A549 (cell line): ENCODE measurements around the gene YPEL1. TPM values are rescaled to one million over a fixed set of nuclear protein-coding genes. Genes with fewer than 3 reads are reported as not detected.

Source experiments
- ATAC-seq, 2 experiments: fragments of 200-7000 bp in 1 of 2; fragments of >200 bp in 1 of 2; cut with Nextera tagmentation in 1 of 2; cut with Tn5 transposase in 1 of 2; 3 replicates each; pipeline versions ENCODE4 v1.8.0 to v1.9.1; 2018 to 2020; ENCODE audit warnings: mild to moderate bottlenecking in 1 of 2, moderate library complexity in 1 of 2
- CTCF ChIA-PET: fragments of 300-600 bp; sonication (Branson Sonifier 250); formaldehyde crosslinking; extraction: SDS; loops from one replicate; lab custom pipeline; 2021; ENCODE audit warnings: antibody characterized with exemption, inconsistent platforms; lab: Yijun Ruan, JAX
- POLR2A ChIA-PET: fragments of 350-600 bp; formaldehyde crosslinking; extraction: SDS; loops from one replicate; lab custom pipeline; 2021; ENCODE audit warnings: antibody characterized with exemption, inconsistent platforms; lab: Yijun Ruan, JAX
- DNase-seq, 2 experiments: peaks; one replicate each; pipeline versions ENCODE4 v3.0.0 to v3.0.0-alpha.2; 2011 to 2016; ENCODE audit warnings: low read depth in 1 of 2, low spot score in 1 of 2
- FAIRE-seq: peaks from 2 replicates; lab custom pipeline; 2011; peaks lifted over from hg19 to GRCh38; lab: Jason Lieb, UNC
- H3K27ac ChIP-seq, 2 experiments: fragments of >200 bp; sonication (Bioruptor Twin); formaldehyde crosslinking; 3 replicates each; pipeline ENCODE4 v1.5.1; 2016 to 2017
- H3K4me1 ChIP-seq: fragments of >200 bp; sonication (Bioruptor Twin); formaldehyde crosslinking; 3 replicates; pipeline ENCODE4 v1.6.1; 2016
- H3K4me2 ChIP-seq: fragments of >200 bp; sonication (Bioruptor Twin); formaldehyde crosslinking; 3 replicates; pipeline ENCODE4 v1.6.1; 2016
- H3K4me3 ChIP-seq: fragments of >200 bp; sonication (Bioruptor Twin); formaldehyde crosslinking; 3 replicates; pipeline ENCODE4 v1.5.1; 2016
- H3K9me3 ChIP-seq: fragments of >200 bp; sonication (Bioruptor Twin); formaldehyde crosslinking; 3 replicates; pipeline ENCODE4 v1.6.1; 2016
- ATOH8 ChIP-seq: fragments of 250-450 bp; sonication (Bioruptor Pico); IDR thresholded peaks from 2 replicates; pipeline ENCODE4 v1.5.0; 2020; ENCODE audit warnings: low read depth, mild to moderate bottlenecking, moderate library complexity
- BCL3 ChIP-seq: fragments of >200 bp; sonication (Bioruptor Twin); formaldehyde crosslinking; IDR thresholded peaks from 3 replicates; pipeline ENCODE4 v1.6.1; 2016
- CBX2 ChIP-seq: fragments of 200-600 bp; sonication (generic); IDR thresholded peaks from 2 replicates; pipeline ENCODE4 v1.6.1; 2016; ENCODE audit warnings: low read depth, mild to moderate bottlenecking, borderline replicate concordance
- CEBPB ChIP-seq, 2 experiments: fragments of >200 bp in 1 of 2; sonication (Bioruptor Twin) in 1 of 2; formaldehyde crosslinking in 1 of 2; IDR thresholded peaks; 2 replicates each; pipeline ENCODE4 v1.6.1; 2012 to 2016
- CHD2 ChIP-seq: fragments of 150-350 bp; IDR thresholded peaks from 2 replicates; pipeline ENCODE4 v1.6.1; 2014; ENCODE audit warnings: low read length; ENCODE audit not compliant: partially characterized antibody
- E2F6 ChIP-seq: IDR thresholded peaks from 2 replicates; pipeline ENCODE4 v1.6.1; 2012; ENCODE audit warnings: low read depth, borderline replicate concordance
- EHF ChIP-seq: fragments of 250-450 bp; sonication (Bioruptor Pico); IDR thresholded peaks from 2 replicates; pipeline ENCODE4 v1.5.0; 2020; ENCODE audit warnings: mild to moderate bottlenecking
- EP300 ChIP-seq, 2 experiments: fragments of >200 bp; sonication (Bioruptor Twin); formaldehyde crosslinking; IDR thresholded peaks; 2 replicates in 1 of 2; 3 replicates in 1 of 2; pipeline ENCODE4 v1.6.1; 2016 to 2017
- ESRRA ChIP-seq: fragments of 150-350 bp; IDR thresholded peaks from 2 replicates; pipeline ENCODE4 v1.6.1; 2014; ENCODE audit warnings: mild to moderate bottlenecking, low read length, borderline replicate concordance
- FOSB ChIP-seq: fragments of 250-450 bp; sonication (Bioruptor Pico); IDR thresholded peaks from 2 replicates; pipeline ENCODE4 v1.5.0; 2020; ENCODE audit warnings: mild to moderate bottlenecking, moderate library complexity
- HDAC2 ChIP-seq: fragments of 200-600 bp; sonication (generic); IDR thresholded peaks from 2 replicates; pipeline ENCODE4 v1.6.1; 2016
- HES2 ChIP-seq: fragments of >200 bp; sonication (Bioruptor Twin); formaldehyde crosslinking; IDR thresholded peaks from 2 replicates; pipeline ENCODE4 v1.6.1; 2016
- HOXA7 ChIP-seq: fragments of 250-450 bp; sonication (Bioruptor Pico); IDR thresholded peaks from 2 replicates; pipeline ENCODE4 v1.5.0; 2020; ENCODE audit warnings: mild to moderate bottlenecking, moderate library complexity
- JUNB ChIP-seq: fragments of >200 bp; sonication (Bioruptor Twin); formaldehyde crosslinking; IDR thresholded peaks from 2 replicates; pipeline ENCODE4 v1.6.1; 2016
- KDM5A ChIP-seq: fragments of 200-600 bp; sonication (generic); IDR thresholded peaks from 2 replicates; pipeline ENCODE4 v1.6.1; 2016; ENCODE audit warnings: antibody characterized with exemption, mild to moderate bottlenecking
- NPAS2 ChIP-seq: fragments of 250-450 bp; sonication (Bioruptor Pico); IDR thresholded peaks from 2 replicates; pipeline ENCODE4 v1.8.0; 2022; ENCODE audit warnings: mild to moderate bottlenecking, moderate library complexity, borderline replicate concordance
- NR3C1 ChIP-seq: fragments of >200 bp; sonication (Bioruptor Twin); formaldehyde crosslinking; IDR thresholded peaks from 3 replicates; pipeline ENCODE4 v1.6.1; 2017
- RAD21 ChIP-seq, 2 experiments: fragments of >200 bp in 1 of 2; sonication (Bioruptor Twin) in 1 of 2; formaldehyde crosslinking in 1 of 2; IDR thresholded peaks in 1 of 2; conservative IDR thresholded peaks in 1 of 2; 2 replicates in 1 of 2; 3 replicates in 1 of 2; pipeline ENCODE4 v1.6.1; 2012 to 2018; ENCODE audit warnings: inconsistent platforms in 1 of 2
- RARB ChIP-seq: fragments of 250-450 bp; sonication (Bioruptor Pico); IDR thresholded peaks from 2 replicates; pipeline ENCODE4 v1.8.0; 2021; ENCODE audit warnings: mild to moderate bottlenecking, moderate library complexity
- SMC3 ChIP-seq: fragments of >200 bp; sonication (Bioruptor Twin); formaldehyde crosslinking; IDR thresholded peaks from 3 replicates; pipeline ENCODE4 v1.6.1; 2018; ENCODE audit warnings: inconsistent platforms
- SREBF2 ChIP-seq: fragments of 450-650 bp; IDR thresholded peaks from 2 replicates; pipeline ENCODE4 v1.6.1; 2014; ENCODE audit warnings: mild to moderate bottlenecking, moderate library complexity
- ZFP36 ChIP-seq: fragments of 450-650 bp; IDR thresholded peaks from 2 replicates; pipeline ENCODE4 v1.6.1; 2014; ENCODE audit warnings: borderline replicate concordance; ENCODE audit not compliant: partially characterized antibody
- ZNF302 ChIP-seq: fragments of 250-450 bp; sonication (Bioruptor Pico); IDR thresholded peaks from 2 replicates; pipeline ENCODE4 v1.9.0; 2021; ENCODE audit warnings: inconsistent platforms, mild to moderate bottlenecking, moderate library complexity
- WGBS: methylation state at CpG from one replicate; pipeline ENCODE4 v1.1.6; 2017; ENCODE audit errors: missing lambda C conversion rate; 5-methylcytosine and 5-hydroxymethylcytosine counted together
- polyA plus RNA-seq, 4 experiments: library from polyadenylated mRNA; depleted of rRNA in 3 of 4; stranded (reverse); fragments of >200 nt; fragmentation: RNase III in 1 of 4; extraction: RNeasy Plus Mini Kit Qiagen cat#74134 plus additional on column Dnase treatment in 1 of 4; gene quantifications; 2 replicates in 3 of 4; 3 replicates in 1 of 4; pipeline ENCODE4 v1.2.3, GENCODE V29; 2011 to 2017

YPEL1 gene
- polyA plus RNA-seq, 2 of the 4 experiments (the other 2 are of a cell fraction): 0.22 to 0.59 TPM

GRCh38 chr22:21758091-21758864 is 22.7 kb upstream of the YPEL1 start:
- TF ChIP-seq FOSB (CRISPR knock-in tag): no peak
- TF ChIP-seq HOXA7: no peak
- H3K27ac ChIP-seq: no peak overlapping the region
- no peaks in the 10 kb centered on the region for H3K4me1 ChIP-seq
- no peak for FAIRE-seq
- no peaks in the 10 kb centered on the region for H3K9me3 ChIP-seq
- ChIA-PET POLR2A (interaction anchor here (1.2 kb wide), 1 partner anchor 23 kb away, joined by 3 read pairs; the partner anchor contains the start of gene YPEL1), CTCF (interaction anchor here (1.6 kb wide), 1 partner anchor 13 kb away, joined by 4 read pairs; no protein-coding TSS in a partner anchor)
- DNase-seq: no peak
- H3K4me3 ChIP-seq: no peak overlapping the region
- WGBS: 95% methylated on average over 21 of the region's 21 CpGs
- no peak for ATAC-seq
- H3K4me2 ChIP-seq: no peak overlapping the region

- WGBS: 49% methylated on average over 5 of the region's 5 CpGs
- Histone ChIP-seq H3K9me3 (no peaks in the 10 kb centered on the region), H3K4me2 (no peak overlapping the region), H3K4me3 (no peak overlapping the region), H3K27ac (no peak overlapping the region), H3K4me1 (no peaks in the 10 kb centered on the region)
- TF ChIP-seq NR3C1 (no peak), NPAS2 (CRISPR knock-in tag) (no peak), ZNF302 (CRISPR knock-in tag) (no peak), KDM5A (no peak), JUNB (no peak), EHF (CRISPR knock-in tag) (no peak), BCL3 (no peak), RARB (CRISPR knock-in tag) (no peak), SREBF2 (no peak), RAD21 (conservative IDR thresholded peaks at IDR 0.05 in 1 of 2, IDR thresholded peaks at IDR 0.05 in 1 of 2) (no peak), E2F6 (no peak), HES2 (no peak), HDAC2 (no peak), ATOH8 (CRISPR knock-in tag) (no peak), CEBPB (IDR thresholded peaks at IDR 0.05) (no peak), CHD2 (no peak), HOXA7 (no peak), CBX2 (no peak), EP300 (IDR thresholded peaks at IDR 0.05) (no peak)
- ChIA-PET CTCF (interaction anchor here (1.2 kb wide), 1 partner anchor 9 kb away, joined by 4 read pairs; no protein-coding TSS in a partner anchor), POLR2A (no interaction called here)
- FAIRE-seq (no peak), ATAC-seq (no peak; a peak in 1 of 6 replicates), DNase-seq (no peak)
Observed at GRCh38 chr22:21755851-21756284, 20.3 kb upstream of the YPEL1 start.

GRCh38 chr22:21754523-21754922 is 18.9 kb upstream of the YPEL1 start:
- Histone ChIP-seq H3K4me1 (no peaks in the 10 kb centered on the region), H3K27ac (no peak overlapping the region), H3K4me3 (no peak overlapping the region), H3K4me2 (no peak overlapping the region), H3K9me3 (no peaks in the 10 kb centered on the region)
- ATAC-seq: peak; percentile 16 to 30; a peak in 2 of 6 replicates
- POLR2A ChIA-PET: no interaction called here
- WGBS: 95% methylated on average over 7 of the region's 7 CpGs
- DNase-seq: no peak
- FAIRE-seq: no peak
- CTCF ChIA-PET: interaction anchor here (1.0 kb wide), 1 partner anchor 184 kb away, joined by 3 read pairs; no protein-coding TSS in a partner anchor
- no peak for TF ChIP-seq ESRRA
- TF ChIP-seq ZFP36: no peak
- TF ChIP-seq KDM5A: no peak
- TF ChIP-seq SMC3: no peak
